Activated CD8-positive, alpha-beta T cell treated with anti-CD3 and anti-CD28 coated beads, Interleukin-2, amount 10 ng/mL, durations not matched to agents 7 days and 5 days (primary cell): ENCODE data around the gene ELMO1. TPM values are rescaled to one million over a fixed set of nuclear protein-coding genes. Genes with fewer than 3 reads are reported as not detected.

Experiments
- ATAC-seq: fragments of 150-1000 bp; cut with Tn5 transposase; one replicate; pipeline ENCODE4 v1.10.0; 2021; ENCODE audit warnings: moderate library complexity
- CTCF ChIA-PET: fragments of 350-600 bp; sonication (Branson Sonifier 250); formaldehyde crosslinking; loops from one replicate; lab custom pipeline; 2021; ENCODE audit warnings: antibody characterized with exemption; lab: Charles Lee
- POLR2A ChIA-PET: fragments of 350-600 bp; sonication (Branson Sonifier 250); formaldehyde crosslinking; loops from one replicate; lab custom pipeline; 2021; ENCODE audit warnings: antibody characterized with exemption; lab: Charles Lee
- DNase-seq: peaks from one replicate; pipeline ENCODE4 v3.0.0-alpha.2; 2020
- H3K27ac Mint-ChIP-seq: one replicate; pipeline ENCODE4 v1.8.0; 2021; ENCODE audit warnings: mild to moderate bottlenecking, mixed read lengths
- H3K27me3 Mint-ChIP-seq: one replicate; pipeline ENCODE4 v1.8.0; 2021; ENCODE audit warnings: low read depth, mixed read lengths
- H3K36me3 Mint-ChIP-seq: one replicate; pipeline ENCODE4 v1.8.0; 2021; ENCODE audit warnings: low read depth, mixed read lengths
- H3K4me1 Mint-ChIP-seq: one replicate; pipeline ENCODE4 v1.8.0; 2021; ENCODE audit warnings: low read depth, mixed read lengths
- H3K4me3 Mint-ChIP-seq: one replicate; pipeline ENCODE4 v1.8.0; 2021; ENCODE audit warnings: mild to moderate bottlenecking, mixed read lengths
- H3K9me3 Mint-ChIP-seq: one replicate; pipeline ENCODE4 v1.8.0; 2022; ENCODE audit warnings: mixed read lengths; ENCODE audit not compliant: insufficient read depth
- total RNA-seq, 2 experiments: library from RNA; stranded (reverse); gene quantifications; one replicate each; pipeline ENCODE4 v1.2.3, GENCODE V29; 2021

Gene ELMO1
- total RNA-seq, 2 experiments from 2014 or later = 64.0 to 68.5 TPM

GRCh38 chr7:36961097-36961496 lies 487.6 kb downstream of the ELMO1 start:
- POLR2A ChIA-PET = no interaction called here
- DNase-seq (no peak), ATAC-seq (no peak)
- peaks cover 16% of the 10 kb centered on the region for H3K4me1 Mint-ChIP-seq
- no peak overlapping the region for H3K27ac Mint-ChIP-seq
- H3K36me3 Mint-ChIP-seq = peaks cover 23% of the 10 kb centered on the region
- CTCF ChIA-PET = interaction anchor here (1.2 to 1.7 kb wide), 3 partner anchors 10 to 473 kb away, joined by 3 to 8 read pairs (median 3); no protein-coding TSS in a partner anchor
- no peaks in the 10 kb centered on the region for H3K27me3 Mint-ChIP-seq
- H3K4me3 Mint-ChIP-seq = no peak overlapping the region
- peaks cover 14% of the 10 kb centered on the region for H3K9me3 Mint-ChIP-seq

- ChIA-PET POLR2A (no interaction called here), CTCF (interaction anchor here (1.7 kb wide), 1 partner anchor 11 kb away, joined by 8 read pairs; no protein-coding TSS in a partner anchor)
- H3K9me3 Mint-ChIP-seq = peaks cover 7% of the 10 kb centered on the region
- DNase-seq (no peak), ATAC-seq (no peak)
- H3K36me3 Mint-ChIP-seq = peaks cover 24% of the 10 kb centered on the region
- H3K4me1 Mint-ChIP-seq = peaks cover 15% of the 10 kb centered on the region
- no peaks in the 10 kb centered on the region for H3K27me3 Mint-ChIP-seq
- H3K27ac Mint-ChIP-seq = no peak overlapping the region
- H3K4me3 Mint-ChIP-seq = no peak overlapping the region
These were observed 488.6 kb downstream of the ELMO1 start for GRCh38 chr7:36960105-36960504.

- DNase-seq (no peak), ATAC-seq (no peak)
- Mint-ChIP-seq H3K27ac (no peak overlapping the region), H3K27me3 (no peaks in the 10 kb centered on the region), H3K4me1 (peaks cover 7% of the 10 kb centered on the region), H3K9me3 (peaks cover 4% of the 10 kb centered on the region), H3K4me3 (no peak overlapping the region), H3K36me3 (peaks cover 20% of the 10 kb centered on the region)
- ChIA-PET CTCF (interaction anchor here (0.8 to 1.4 kb wide), 2 partner anchors 9 kb away, joined by 3 to 5 read pairs; no protein-coding TSS in a partner anchor), POLR2A (no interaction called here)
These were observed 490.4 kb downstream of the ELMO1 start for GRCh38 chr7:36958111-36958733.

GRCh38 chr7:36957620-36958019 lies 491.0 kb downstream of the ELMO1 start:
- no peak for ATAC-seq
- POLR2A ChIA-PET = interaction anchor here (0.6 kb wide), 1 partner anchor 19 kb away, joined by 3 read pairs; no protein-coding TSS in a partner anchor
- Mint-ChIP-seq H3K27ac (no peak overlapping the region), H3K4me1 (peaks cover 5% of the 10 kb centered on the region), H3K9me3 (peaks cover 4% of the 10 kb centered on the region), H3K36me3 (peaks cover 19% of the 10 kb centered on the region), H3K4me3 (no peak overlapping the region), H3K27me3 (no peaks in the 10 kb centered on the region)
- peak; percentile 26 for DNase-seq
- CTCF ChIA-PET = interaction anchor here (0.8 to 1.4 kb wide), 3 partner anchors 8 to 470 kb away, joined by 3 to 5 read pairs (median 4); no protein-coding TSS in a partner anchor

- ChIA-PET CTCF (interaction anchor here (1.3 kb wide), 1 partner anchor 469 kb away, joined by 4 read pairs; no protein-coding TSS in a partner anchor), POLR2A (no interaction called here)
- Mint-ChIP-seq H3K27me3 (no peaks in the 10 kb centered on the region), H3K4me3 (no peak overlapping the region), H3K36me3 (peaks cover 20% of the 10 kb centered on the region), H3K27ac (no peak overlapping the region), H3K4me1 (no peaks in the 10 kb centered on the region), H3K9me3 (peaks cover 9% of the 10 kb centered on the region)
- ATAC-seq = no peak
- no peak for DNase-seq
These were observed 491.9 kb downstream of the ELMO1 start for GRCh38 chr7:36956814-36957213.

- H3K4me1 Mint-ChIP-seq = no peaks in the 10 kb centered on the region
- ChIA-PET CTCF (interaction anchor here (0.9 kb wide), 1 partner anchor 179 kb away, joined by 4 read pairs; no protein-coding TSS in a partner anchor), POLR2A (interaction anchor here (1.1 kb wide), 1 partner anchor 14 kb away, joined by 3 read pairs; no protein-coding TSS in a partner anchor)
- peaks cover 32% of the 10 kb centered on the region for H3K36me3 Mint-ChIP-seq
- ATAC-seq = no peak
- no peak overlapping the region for H3K4me3 Mint-ChIP-seq
- no peak overlapping the region for H3K27ac Mint-ChIP-seq
- H3K9me3 Mint-ChIP-seq = peaks cover 15% of the 10 kb centered on the region
- no peak for DNase-seq
- no peaks in the 10 kb centered on the region for H3K27me3 Mint-ChIP-seq
These were observed 493.1 kb downstream of the ELMO1 start for GRCh38 chr7:36955456-36956129.

- CTCF ChIA-PET = interaction anchor here (0.8 kb wide), 1 partner anchor 11 kb away, joined by 3 read pairs; no protein-coding TSS in a partner anchor
- H3K9me3 Mint-ChIP-seq = peaks cover 18% of the 10 kb centered on the region
- H3K4me3 Mint-ChIP-seq = no peak overlapping the region
These were observed 497.4 kb downstream of the ELMO1 start for GRCh38 chr7:36951257-36951697.

GRCh38 chr7:36949711-36950600 lies 498.7 kb downstream of the ELMO1 start:
- ATAC-seq (no peak), DNase-seq (no peak)
- Mint-ChIP-seq H3K9me3 (peaks cover 14% of the 10 kb centered on the region), H3K27me3 (no peaks in the 10 kb centered on the region), H3K36me3 (peaks cover 56% of the 10 kb centered on the region), H3K4me3 (no peak overlapping the region), H3K27ac (peak overlapping the region; percentile 35), H3K4me1 (no peaks in the 10 kb centered on the region)
- POLR2A ChIA-PET = interaction anchor here (0.5 kb wide), 1 partner anchor 21 kb away, joined by 3 read pairs; no protein-coding TSS in a partner anchor
- CTCF ChIA-PET = interaction anchor here (1.3 to 1.4 kb wide), 2 partner anchors 8 to 9 kb away, joined by 3 read pairs; no protein-coding TSS in a partner anchor

More at GRCh38 chr7:36951257-36951697, 497.4 kb downstream of the ELMO1 start:
- H3K27ac Mint-ChIP-seq = peak overlapping the region; percentile 58
- POLR2A ChIA-PET = no interaction called here
- DNase-seq (no peak), ATAC-seq (no peak)
- peaks cover 60% of the 10 kb centered on the region for H3K36me3 Mint-ChIP-seq
- H3K4me1 Mint-ChIP-seq = no peaks in the 10 kb centered on the region
- H3K27me3 Mint-ChIP-seq = no peaks in the 10 kb centered on the region

GRCh38 chr7:36946401-36946739 lies 502.3 kb downstream of the ELMO1 start:
- no peak overlapping the region for H3K4me3 Mint-ChIP-seq
- no peak for ATAC-seq
- CTCF ChIA-PET = no interaction called here

GRCh38 chr7:36945612-36946400 lies 502.9 kb downstream of the ELMO1 start:
- DNase-seq = no peak
- peaks cover 17% of the 10 kb centered on the region for H3K9me3 Mint-ChIP-seq
- peaks cover 66% of the 10 kb centered on the region for H3K36me3 Mint-ChIP-seq
- H3K27ac Mint-ChIP-seq = no peak overlapping the region
- POLR2A ChIA-PET = no interaction called here
- no peak for ATAC-seq
- CTCF ChIA-PET = no interaction called here
- H3K27me3 Mint-ChIP-seq = no peaks in the 10 kb centered on the region
- peaks cover 8% of the 10 kb centered on the region for H3K4me1 Mint-ChIP-seq
- no peak overlapping the region for H3K4me3 Mint-ChIP-seq

More at GRCh38 chr7:36946401-36946739, 502.3 kb downstream of the ELMO1 start:
- H3K27ac Mint-ChIP-seq = no peak overlapping the region
- peaks cover 19% of the 10 kb centered on the region for H3K9me3 Mint-ChIP-seq
- no peaks in the 10 kb centered on the region for H3K27me3 Mint-ChIP-seq
- no peak for DNase-seq
- POLR2A ChIA-PET = no interaction called here
- peaks cover 66% of the 10 kb centered on the region for H3K36me3 Mint-ChIP-seq
- peaks cover 8% of the 10 kb centered on the region for H3K4me1 Mint-ChIP-seq
